ENCODE data around the gene ANAPC13.

GRCh38 chr3:134468519-134468918 lies 17.3 kb downstream of the ANAPC13 start:
- no peak for TF ChIP-seq POLR2A (IDR thresholded peaks at IDR 0.05)
- no peak for TF ChIP-seq CTCF (IDR thresholded peaks at IDR 0.05 in 8 of 11, conservative IDR thresholded peaks at IDR 0.05 in 3 of 11)
- TF ChIP-seq POLR2AphosphoS5 (IDR thresholded peaks at IDR 0.05) = no peak
